Immature natural killer cell (primary cell): ENCODE data around the gene ITGA5. TPM values are rescaled to one million over a fixed set of nuclear protein-coding genes. Genes with fewer than 3 reads are reported as not detected.
A peak's percentile ranks its signal among the peaks of the same experiment; 100 is the strongest.

Source experiments
- DNase-seq, 3 donors: peaks; one replicate each; pipeline ENCODE4 v3.0.0; 2022; ENCODE audit warnings: mixed read lengths in 1 of 3
- H3K27ac Mint-ChIP-seq, 6 donors: one replicate each; pipeline ENCODE4 v1.8.0; 2020; ENCODE audit warnings: mixed read lengths in 6 of 6, mild to moderate bottlenecking in 5 of 6, inconsistent platforms in 4 of 6, moderate library complexity in 3 of 6
- H3K27me3 Mint-ChIP-seq, 3 donors: one replicate each; pipeline ENCODE4 v1.8.0; 2020 to 2021; ENCODE audit warnings: low read depth in 3 of 3, mild to moderate bottlenecking in 3 of 3, mixed read lengths in 3 of 3, moderate library complexity in 3 of 3, inconsistent platforms in 1 of 3
- H3K36me3 Mint-ChIP-seq, 3 donors: one replicate each; pipeline ENCODE4 v1.8.0; 2020; ENCODE audit warnings: mixed read lengths in 3 of 3, inconsistent platforms in 2 of 3, mild to moderate bottlenecking in 2 of 3
- H3K4me1 Mint-ChIP-seq, 2 donors: one replicate each; pipeline ENCODE4 v1.8.0; 2020; ENCODE audit warnings: inconsistent platforms in 2 of 2, mild to moderate bottlenecking in 2 of 2, mixed read lengths in 2 of 2, moderate library complexity in 1 of 2
- H3K4me3 Mint-ChIP-seq, 5 donors: one replicate each; pipeline ENCODE4 v1.8.0; 2020; ENCODE audit warnings: mild to moderate bottlenecking in 5 of 5, mixed read lengths in 5 of 5, inconsistent platforms in 3 of 5, moderate library complexity in 3 of 5
- H3K9me3 Mint-ChIP-seq, 6 donors: one replicate each; pipeline ENCODE4 v1.8.0; 2020; ENCODE audit warnings: mild to moderate bottlenecking in 6 of 6, mixed read lengths in 6 of 6, inconsistent platforms in 4 of 6, moderate library complexity in 3 of 6
- polyA plus RNA-seq, 3 donors: library from polyadenylated mRNA; unstranded; fragments of 300-500 nt; fragmentation: Illumina TruSeq; gene quantifications; one replicate each; pipeline ENCODE4 v1.2.3, GENCODE V29; 2021

Gene ITGA5
- polyA plus RNA-seq, 3 donors from 2014 or later: 26.2 to 119 (median 65.5) TPM

GRCh38 chr12:54398218-54398617 is 20.8 kb downstream of the ITGA5 start:
- no peak overlapping the region for H3K4me3 Mint-ChIP-seq
- H3K36me3 Mint-ChIP-seq: peaks cover 21 to 75% (median 30%) of the 10 kb centered on the region in 3 donors
- H3K27ac Mint-ChIP-seq: peak overlapping the region in 1 of 6 donors; percentile 6
- H3K27me3 Mint-ChIP-seq: peaks cover 0 to 4% (median 2%) of the 10 kb centered on the region in 3 donors
- no peaks in the 10 kb centered on the region for H3K9me3 Mint-ChIP-seq
- no peak for DNase-seq
- H3K4me1 Mint-ChIP-seq: peaks cover 24 to 32% of the 10 kb centered on the region in 2 donors

DNA sequence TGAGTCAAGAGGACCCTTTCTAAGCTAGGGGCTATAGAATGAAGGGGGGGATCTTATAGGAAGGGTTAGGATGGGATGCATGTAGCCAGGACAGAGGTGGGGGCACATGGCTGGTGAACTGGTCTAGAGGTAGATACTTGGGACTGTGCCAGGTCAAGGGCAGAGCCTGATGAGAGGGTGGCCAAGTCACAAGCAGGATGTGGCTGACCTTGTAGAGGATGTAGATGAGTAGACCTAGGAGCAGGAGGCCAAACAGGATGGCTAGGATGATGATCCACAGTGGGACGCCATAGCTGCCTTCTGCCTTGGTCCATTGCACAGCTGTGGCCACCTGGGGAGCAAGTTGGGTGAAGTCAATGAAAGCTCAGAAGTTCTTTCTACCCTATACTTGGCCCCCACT is 21.9 kb downstream of the ITGA5 start:
- Mint-ChIP-seq H3K27me3 (peaks cover 0 to 4% (median 2%) of the 10 kb centered on the region in 3 donors), H3K9me3 (no peaks in the 10 kb centered on the region), H3K36me3 (peaks cover 21 to 72% (median 30%) of the 10 kb centered on the region in 3 donors), H3K4me1 (peaks cover 27 to 35% of the 10 kb centered on the region in 2 donors), H3K27ac (peak overlapping the region in 3 of 6 donors; percentile 17 to 75 (median 63)), H3K4me3 (no peak overlapping the region)
- DNase-seq: no peak

DNA sequence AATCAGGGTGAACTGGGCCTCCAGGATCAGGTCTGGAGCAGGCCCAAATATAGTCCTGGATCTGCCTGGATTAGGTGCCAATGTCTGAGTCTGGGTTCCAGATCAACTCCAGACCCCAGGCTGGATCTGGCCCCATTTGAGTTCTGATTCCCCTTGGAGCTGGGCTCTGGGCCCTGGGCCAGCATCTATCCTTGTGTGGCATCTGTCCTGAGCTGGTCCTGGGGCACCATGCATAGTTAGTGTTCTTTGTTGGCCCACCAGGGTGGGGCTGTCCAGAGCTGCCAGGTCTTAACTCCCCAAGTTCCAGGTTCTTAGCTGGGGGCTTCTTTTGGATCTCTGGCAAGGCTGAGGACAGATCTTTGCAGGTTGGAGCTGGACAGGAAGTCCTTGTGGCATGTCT is 23.5 kb downstream of the ITGA5 start:
- Mint-ChIP-seq H3K27me3 (peaks cover 0 to 2% (median 1%) of the 10 kb centered on the region in 3 donors), H3K9me3 (no peaks in the 10 kb centered on the region), H3K36me3 (peaks cover 21 to 62% (median 22%) of the 10 kb centered on the region in 3 donors), H3K27ac (no peak overlapping the region), H3K4me1 (peaks cover 36 to 42% of the 10 kb centered on the region in 2 donors), H3K4me3 (no peak overlapping the region)
- DNase-seq: no peak

DNA sequence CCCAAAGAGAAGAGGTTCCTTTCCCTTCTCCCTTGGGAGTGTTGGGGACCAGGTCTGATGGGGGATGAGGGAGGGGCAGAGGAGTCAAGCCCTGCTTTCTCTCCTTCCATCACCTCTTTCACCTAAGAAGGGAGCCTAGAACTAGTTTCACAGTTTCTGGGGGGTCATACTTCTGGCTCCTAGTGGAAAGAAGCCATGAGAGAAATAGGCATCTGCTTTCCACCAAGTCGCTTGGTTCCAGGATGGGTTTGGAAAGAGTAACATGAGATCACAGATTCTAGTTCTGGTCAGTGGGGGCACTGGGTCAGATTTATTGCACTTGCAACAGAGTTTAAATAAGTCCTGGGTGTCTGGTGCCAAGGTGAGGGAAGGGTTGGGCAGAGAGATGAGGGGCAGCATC is 24.1 kb downstream of the ITGA5 start:
- H3K36me3 Mint-ChIP-seq: peaks cover 16 to 56% (median 22%) of the 10 kb centered on the region in 3 donors
- H3K27me3 Mint-ChIP-seq: peaks cover 0 to 3% (median 2%) of the 10 kb centered on the region in 3 donors
- peak overlapping the region in 5 of 6 donors; percentile 2 to 80 (median 56) for H3K27ac Mint-ChIP-seq
- no peak for DNase-seq
- H3K4me1 Mint-ChIP-seq: peaks cover 37 to 45% of the 10 kb centered on the region in 2 donors
- no peaks in the 10 kb centered on the region for H3K9me3 Mint-ChIP-seq
- H3K4me3 Mint-ChIP-seq: no peak overlapping the region

- peaks cover 0 to 4% (median 2%) of the 10 kb centered on the region in 3 donors for H3K27me3 Mint-ChIP-seq
- peak overlapping the region in 3 of 5 donors; percentile 26 to 41 (median 32) for H3K4me3 Mint-ChIP-seq
- peaks cover 43 to 48% of the 10 kb centered on the region in 2 donors for H3K4me1 Mint-ChIP-seq
- peak in 2 of 3 donors; percentile 21 to 27 for DNase-seq
- H3K36me3 Mint-ChIP-seq: peaks cover 13 to 52% (median 21%) of the 10 kb centered on the region in 3 donors
- no peaks in the 10 kb centered on the region for H3K9me3 Mint-ChIP-seq
- peak overlapping the region; percentile 17 to 72 (median 50) for H3K27ac Mint-ChIP-seq
Observed at GRCh38 chr12:54394281-54394719, 24.8 kb downstream of the ITGA5 start.

DNA sequence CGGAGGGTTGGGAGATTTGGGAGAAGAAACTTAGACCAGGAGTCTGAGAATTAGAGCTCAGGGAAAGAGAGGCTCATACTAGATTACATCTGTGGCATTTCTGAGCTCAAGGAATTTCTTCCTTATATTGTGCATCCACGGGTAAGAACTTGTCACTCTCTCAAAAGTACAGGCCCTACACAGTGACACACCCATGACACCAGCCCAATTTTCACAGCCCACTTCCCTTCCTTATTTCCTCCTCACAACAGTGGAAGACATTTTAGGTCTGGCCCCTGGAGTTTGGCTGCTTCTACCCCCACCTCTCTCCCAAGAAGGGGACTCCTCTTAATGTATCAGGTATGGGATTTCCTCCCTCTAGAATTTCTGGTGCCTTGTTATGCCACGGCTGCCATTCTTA is 25.3 kb downstream of the ITGA5 start:
- peak overlapping the region; percentile 17 to 76 (median 56) for H3K27ac Mint-ChIP-seq
- DNase-seq: no peak
- H3K36me3 Mint-ChIP-seq: peaks cover 10 to 48% (median 18%) of the 10 kb centered on the region in 3 donors
- H3K4me3 Mint-ChIP-seq: peak overlapping the region in 4 of 5 donors; percentile 26 to 54 (median 36)
- H3K9me3 Mint-ChIP-seq: no peaks in the 10 kb centered on the region
- H3K27me3 Mint-ChIP-seq: peaks cover 0 to 4% (median 0%) of the 10 kb centered on the region in 3 donors
- H3K4me1 Mint-ChIP-seq: peaks cover 42 to 44% of the 10 kb centered on the region in 2 donors

DNA sequence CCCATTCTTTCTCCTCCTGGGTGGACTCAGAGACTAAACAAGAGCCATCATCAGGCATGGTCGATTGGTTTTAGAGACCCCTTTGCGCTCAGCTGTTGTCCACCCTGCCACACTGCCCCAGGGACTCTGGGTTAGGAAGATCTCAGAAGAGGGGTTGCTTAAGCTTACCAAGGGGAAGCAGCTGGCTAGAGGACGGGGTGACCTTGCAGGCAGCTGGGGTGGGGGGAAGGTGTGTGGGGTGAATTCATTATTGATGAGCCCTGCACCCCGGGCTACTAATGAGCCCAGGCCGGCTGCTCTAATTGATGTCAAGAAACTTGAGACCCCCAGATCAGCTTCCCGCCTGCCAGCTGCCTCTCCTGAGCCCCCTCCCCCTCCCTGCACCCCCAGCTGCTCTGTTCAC is 25.9 kb downstream of the ITGA5 start:
- peak overlapping the region in 3 of 6 donors; percentile 37 to 57 (median 50) for H3K27ac Mint-ChIP-seq
- H3K4me1 Mint-ChIP-seq: peaks cover 42 to 44% of the 10 kb centered on the region in 2 donors
- H3K9me3 Mint-ChIP-seq: no peaks in the 10 kb centered on the region
- peaks cover 6 to 43% (median 17%) of the 10 kb centered on the region in 3 donors for H3K36me3 Mint-ChIP-seq
- peak overlapping the region in 1 of 5 donors; percentile 7 for H3K4me3 Mint-ChIP-seq
- no peak for DNase-seq
- H3K27me3 Mint-ChIP-seq: peaks cover 0 to 4% (median 0%) of the 10 kb centered on the region in 3 donors

GRCh38 chr12:54392485-54393206 is 26.4 kb downstream of the ITGA5 start:
- DNase-seq: no peak
- H3K36me3 Mint-ChIP-seq: peaks cover 4 to 37% (median 12%) of the 10 kb centered on the region in 3 donors
- H3K4me3 Mint-ChIP-seq: peak overlapping the region in 2 of 5 donors; percentile 40 to 53
- peaks cover 0 to 4% (median 2%) of the 10 kb centered on the region in 3 donors for H3K27me3 Mint-ChIP-seq
- H3K9me3 Mint-ChIP-seq: no peaks in the 10 kb centered on the region
- H3K27ac Mint-ChIP-seq: peak overlapping the region in 3 of 6 donors; percentile 45 to 57 (median 50)
- peaks cover 42 to 44% of the 10 kb centered on the region in 2 donors for H3K4me1 Mint-ChIP-seq

DNA sequence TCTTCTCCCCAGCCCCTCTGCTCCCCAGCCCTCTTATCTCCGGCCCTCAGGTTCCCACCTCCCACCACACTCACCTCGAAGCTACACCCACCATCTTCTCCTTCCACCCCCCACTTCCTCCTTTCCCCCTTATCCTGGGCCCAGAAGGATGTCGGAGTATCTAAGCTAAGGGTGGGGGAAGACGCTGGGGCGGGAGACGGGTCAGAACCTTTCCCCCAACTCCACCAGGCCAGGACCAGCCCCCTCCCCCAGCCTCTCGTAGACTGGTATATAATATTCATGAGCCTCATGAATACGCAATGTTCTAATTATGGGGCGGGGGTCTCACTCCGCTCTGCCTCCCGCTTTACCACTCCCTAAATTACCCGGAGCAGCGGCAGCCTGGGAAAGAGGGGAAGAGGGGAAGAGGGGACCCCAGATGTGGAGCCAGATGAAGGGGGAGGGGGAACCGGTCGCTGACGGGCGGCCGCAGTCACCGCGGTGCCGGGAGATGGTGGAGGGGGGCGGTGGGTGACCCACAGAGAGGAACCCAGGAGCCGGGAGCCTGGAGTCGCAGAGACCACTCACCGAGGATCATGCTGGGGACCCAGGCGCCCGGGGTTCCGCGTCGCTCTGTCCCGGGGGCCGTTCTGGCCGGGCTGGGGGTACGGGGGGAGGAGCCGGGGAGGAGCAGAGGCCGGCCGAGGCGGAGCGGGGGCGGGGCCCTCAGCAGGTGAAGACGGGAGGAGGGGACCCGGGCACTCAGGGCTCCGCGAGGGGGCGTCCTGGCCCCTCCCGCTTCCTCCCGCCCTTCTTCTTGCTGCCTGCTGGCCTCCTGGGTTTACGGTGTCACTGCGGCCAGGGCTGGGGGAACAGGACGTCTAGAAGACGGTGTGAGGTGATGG is 28.2 kb downstream of the ITGA5 start:
- Mint-ChIP-seq H3K4me1 (peaks cover 38 to 40% of the 10 kb centered on the region in 2 donors), H3K9me3 (no peaks in the 10 kb centered on the region), H3K27ac (peak overlapping the region in 3 of 6 donors; percentile 13 to 69 (median 24)), H3K27me3 (peaks cover 0 to 4% (median 2%) of the 10 kb centered on the region in 3 donors), H3K36me3 (peaks cover 0 to 20% (median 5%) of the 10 kb centered on the region in 3 donors), H3K4me3 (peak overlapping the region; percentile 67 to 86 (median 76))
- peak; percentile 66 to 71 (median 67) for DNase-seq

- Mint-ChIP-seq H3K9me3 (no peaks in the 10 kb centered on the region), H3K4me3 (peak overlapping the region; percentile 61 to 82 (median 67)), H3K27me3 (peaks cover 0 to 4% (median 2%) of the 10 kb centered on the region in 3 donors), H3K36me3 (peaks cover 0 to 15% (median 5%) of the 10 kb centered on the region in 3 donors), H3K27ac (peak overlapping the region in 2 of 6 donors; percentile 21 to 57), H3K4me1 (peaks cover 38 to 40% of the 10 kb centered on the region in 2 donors)
- DNase-seq: no peak
Observed at GRCh38 chr12:54390176-54390667, 28.8 kb downstream of the ITGA5 start.

DNA sequence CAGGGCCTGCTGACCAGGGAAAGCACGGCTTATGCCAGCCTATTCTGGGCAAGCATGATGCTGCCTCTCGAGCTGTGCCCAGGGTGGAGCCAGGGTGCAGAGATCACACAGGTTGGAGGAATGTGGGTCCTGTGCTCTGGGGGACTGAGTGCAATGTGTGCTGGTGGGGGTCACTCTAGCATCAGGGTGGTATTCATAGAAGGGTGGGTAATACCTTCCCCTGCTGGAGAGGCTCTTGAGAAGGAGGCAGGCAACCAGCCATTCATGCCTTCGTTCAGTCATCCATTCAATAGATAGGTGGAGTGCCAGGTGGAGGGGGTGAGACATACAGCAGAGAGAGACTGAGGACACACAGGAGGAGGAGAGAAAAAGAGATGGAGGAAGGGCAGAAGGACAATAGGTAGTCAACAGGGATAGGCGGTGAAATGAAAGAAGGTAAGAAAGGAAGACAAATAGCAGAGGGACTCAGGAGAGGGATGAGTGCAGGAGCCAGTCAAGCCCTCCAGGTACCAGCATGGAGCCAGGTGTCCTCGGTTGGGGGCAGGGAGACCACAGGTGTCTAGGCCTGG is 29.4 kb downstream of the ITGA5 start:
- peak overlapping the region; percentile 15 to 61 (median 22) for H3K4me3 Mint-ChIP-seq
- DNase-seq: no peak
- no peaks in the 10 kb centered on the region for H3K9me3 Mint-ChIP-seq
- H3K4me1 Mint-ChIP-seq: peaks cover 33 to 36% of the 10 kb centered on the region in 2 donors
- H3K27ac Mint-ChIP-seq: peak overlapping the region in 5 of 6 donors; percentile 21 to 68 (median 57)
- H3K36me3 Mint-ChIP-seq: peaks cover 0 to 9% (median 5%) of the 10 kb centered on the region in 3 donors
- H3K27me3 Mint-ChIP-seq: peaks cover 0 to 4% (median 2%) of the 10 kb centered on the region in 3 donors

GRCh38 chr12:54389134-54389508 is 29.9 kb downstream of the ITGA5 start:
- Mint-ChIP-seq H3K27me3 (peaks cover 0 to 4% (median 2%) of the 10 kb centered on the region in 3 donors), H3K9me3 (no peaks in the 10 kb centered on the region), H3K4me3 (no peak overlapping the region), H3K4me1 (peaks cover 27 to 30% of the 10 kb centered on the region in 2 donors), H3K27ac (no peak overlapping the region), H3K36me3 (peaks cover 0 to 5% (median 4%) of the 10 kb centered on the region in 3 donors)
- no peak for DNase-seq
